ENCODE results near the gene ITGA1. TPM values are rescaled to one million over a fixed set of nuclear protein-coding genes. Genes with fewer than 3 reads are reported as not detected.
A peak's percentile ranks its signal among the peaks of the same experiment; 100 is the strongest.

The ITGA1 gene
- total RNA-seq, 1 donor from 2014 or later: 346 TPM

- peaks cover 39% of the 10 kb centered on the region for H3K36me3 Mint-ChIP-seq (ENCODE audit: low read depth)
- no peak overlapping the region for H3K27ac Mint-ChIP-seq (ENCODE audit: unreplicated experiment)
- no peak overlapping the region for H3K4me3 Mint-ChIP-seq (ENCODE audit: unreplicated experiment)
- DNase-seq (ENCODE audit: low spot score): no peak
- TF ChIP-seq CTCF (IDR thresholded peaks at IDR 0.05): no peak
- H3K27me3 Mint-ChIP-seq (ENCODE audit: low read depth): no peaks in the 10 kb centered on the region
- no peaks in the 10 kb centered on the region for H3K9me3 Mint-ChIP-seq (ENCODE audit: low read depth)
- H3K4me1 Mint-ChIP-seq (ENCODE audit: low read depth): peaks cover 3% of the 10 kb centered on the region
These were observed 150.5 kb downstream of the ITGA1 start for GRCh38 chr5:52938226-52938625.

DNA sequence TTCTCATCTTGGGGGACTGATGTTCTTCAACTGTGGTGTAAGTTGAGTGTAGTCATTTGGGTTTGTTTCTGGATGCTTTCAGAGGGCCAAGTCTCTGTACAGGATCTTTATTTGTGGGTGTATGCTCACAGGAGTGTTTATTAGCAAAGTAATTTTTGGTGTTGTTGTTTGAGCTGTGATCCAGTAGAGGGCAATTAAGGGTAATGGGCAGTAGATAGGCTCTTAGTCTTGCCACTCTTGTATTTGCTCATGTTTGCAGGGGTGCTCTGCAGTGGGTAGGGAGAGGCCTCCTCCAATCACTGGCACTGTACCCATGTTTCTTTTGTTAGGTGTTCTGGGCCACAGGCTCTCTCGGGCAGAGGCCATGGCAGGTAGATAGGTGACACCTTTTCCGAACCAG is 155.6 kb downstream of the ITGA1 start:
- H3K4me3 Mint-ChIP-seq (ENCODE audit: unreplicated experiment): no peak overlapping the region
- H3K4me1 Mint-ChIP-seq (ENCODE audit: low read depth): peaks cover 26% of the 10 kb centered on the region
- H3K27me3 Mint-ChIP-seq (ENCODE audit: low read depth): no peaks in the 10 kb centered on the region
- no peak for TF ChIP-seq CTCF (IDR thresholded peaks at IDR 0.05)
- peaks cover 34% of the 10 kb centered on the region for H3K36me3 Mint-ChIP-seq (ENCODE audit: low read depth)
- no peaks in the 10 kb centered on the region for H3K9me3 Mint-ChIP-seq (ENCODE audit: low read depth)
- no peak overlapping the region for H3K27ac Mint-ChIP-seq (ENCODE audit: unreplicated experiment)
- no peak for DNase-seq (ENCODE audit: low spot score)

GRCh38 chr5:52943808-52944207 is 156.1 kb downstream of the ITGA1 start:
- Mint-ChIP-seq H3K36me3 (ENCODE audit: low read depth) (peaks cover 30% of the 10 kb centered on the region), H3K27ac (ENCODE audit: unreplicated experiment) (no peak overlapping the region), H3K4me3 (ENCODE audit: unreplicated experiment) (no peak overlapping the region), H3K27me3 (ENCODE audit: low read depth) (no peaks in the 10 kb centered on the region), H3K9me3 (ENCODE audit: low read depth) (no peaks in the 10 kb centered on the region), H3K4me1 (ENCODE audit: low read depth) (peaks cover 31% of the 10 kb centered on the region)
- TF ChIP-seq CTCF (IDR thresholded peaks at IDR 0.05): no peak
- DNase-seq (ENCODE audit: low spot score): peak; percentile 78

- Mint-ChIP-seq H3K4me3 (ENCODE audit: unreplicated experiment) (no peak overlapping the region), H3K27ac (ENCODE audit: unreplicated experiment) (no peak overlapping the region), H3K36me3 (ENCODE audit: low read depth) (peaks cover 31% of the 10 kb centered on the region), H3K4me1 (ENCODE audit: low read depth) (peaks cover 42% of the 10 kb centered on the region), H3K27me3 (ENCODE audit: low read depth) (no peaks in the 10 kb centered on the region), H3K9me3 (ENCODE audit: low read depth) (no peaks in the 10 kb centered on the region)
- no peak for DNase-seq (ENCODE audit: low spot score)
- TF ChIP-seq CTCF (IDR thresholded peaks at IDR 0.05): no peak
These were observed 157.3 kb downstream of the ITGA1 start for GRCh38 chr5:52945040-52945439.

- Mint-ChIP-seq H3K4me1 (ENCODE audit: low read depth) (peaks cover 42% of the 10 kb centered on the region), H3K36me3 (ENCODE audit: low read depth) (peaks cover 22% of the 10 kb centered on the region), H3K27me3 (ENCODE audit: low read depth) (no peaks in the 10 kb centered on the region), H3K9me3 (ENCODE audit: low read depth) (no peaks in the 10 kb centered on the region), H3K4me3 (ENCODE audit: unreplicated experiment) (no peak overlapping the region), H3K27ac (ENCODE audit: unreplicated experiment) (peak overlapping the region; percentile 65)
- DNase-seq (ENCODE audit: low spot score): no peak
- TF ChIP-seq CTCF (IDR thresholded peaks at IDR 0.05): no peak
These were observed 159.5 kb downstream of the ITGA1 start for GRCh38 chr5:52947208-52947607.
